C1 segment of cervical spinal cord (tissue), 14 donors: Measurements from ENCODE around the gene METTL15.
"Not testable (repeated sequence)": the region's sequence is repeated elsewhere in the genome, so short reads cannot be mapped to it uniquely, and the experiment has no call there.

Experiments used
- DNase-seq, 14 donors: peaks; one replicate each; lab custom pipeline; 2025; lab: John Stamatoyannopoulos, UW

The METTL15 gene

DNA sequence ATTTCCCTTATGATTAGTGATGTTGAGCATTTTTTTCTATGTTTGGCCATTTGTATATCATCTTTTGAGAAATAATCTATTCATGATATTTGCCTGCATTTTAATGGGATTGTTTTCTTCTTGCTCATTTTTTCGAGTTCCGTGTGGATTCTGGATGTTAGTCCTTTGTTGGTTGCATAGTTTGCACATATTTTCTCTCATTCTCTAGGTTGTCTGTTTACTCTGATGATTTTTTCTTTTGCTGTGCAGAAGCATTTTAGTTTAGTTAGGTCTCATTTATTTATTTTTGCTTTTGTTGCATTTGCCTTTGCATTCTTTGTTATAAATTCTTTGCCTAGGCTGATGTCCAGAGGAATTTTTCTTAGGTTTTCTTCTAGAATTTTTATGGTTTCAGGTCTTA, 87.3 kb downstream of the METTL15 start:
- DNase-seq: no peak

DNA sequence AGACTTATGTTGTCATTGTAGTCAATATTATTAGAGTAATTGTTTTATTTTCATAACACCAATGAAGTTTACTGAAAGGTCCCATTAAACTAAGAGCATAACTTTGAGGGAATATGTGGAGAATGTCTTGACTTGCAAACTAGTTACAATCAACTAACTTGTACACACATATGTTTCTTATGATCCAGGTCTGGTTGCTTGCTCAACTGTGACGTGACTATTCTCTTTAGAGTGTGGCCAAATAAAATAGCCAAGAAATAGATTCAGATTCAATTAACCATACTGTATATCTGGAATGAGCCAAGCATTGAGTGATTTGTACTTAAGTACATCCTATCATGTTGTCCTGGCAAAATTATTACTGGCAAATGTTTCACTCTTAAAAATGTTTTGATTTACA, 101.7 kb downstream of the METTL15 start:
- no peak for DNase-seq

DNA sequence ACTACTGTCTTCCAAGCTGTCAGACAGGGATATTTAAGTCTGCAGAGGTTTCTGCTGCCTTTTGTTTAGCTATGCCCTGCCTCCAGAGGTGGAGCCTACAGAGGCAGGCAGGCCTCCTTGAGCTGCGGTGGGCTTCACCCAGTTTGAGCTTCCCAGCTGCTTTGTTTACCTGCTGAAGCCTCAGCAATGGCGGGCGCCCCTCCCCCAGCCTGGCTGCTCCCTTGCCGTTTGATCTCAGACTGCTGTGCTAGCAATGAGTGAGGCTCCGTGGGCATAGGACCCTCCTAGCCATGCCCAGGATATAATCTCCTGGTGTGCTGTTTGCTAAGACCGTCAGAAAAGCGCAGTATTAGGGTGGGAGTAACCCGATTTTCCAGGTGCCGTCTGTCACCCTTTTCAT, 113.9 kb downstream of the METTL15 start:
- not testable (repeated sequence) for DNase-seq

DNA sequence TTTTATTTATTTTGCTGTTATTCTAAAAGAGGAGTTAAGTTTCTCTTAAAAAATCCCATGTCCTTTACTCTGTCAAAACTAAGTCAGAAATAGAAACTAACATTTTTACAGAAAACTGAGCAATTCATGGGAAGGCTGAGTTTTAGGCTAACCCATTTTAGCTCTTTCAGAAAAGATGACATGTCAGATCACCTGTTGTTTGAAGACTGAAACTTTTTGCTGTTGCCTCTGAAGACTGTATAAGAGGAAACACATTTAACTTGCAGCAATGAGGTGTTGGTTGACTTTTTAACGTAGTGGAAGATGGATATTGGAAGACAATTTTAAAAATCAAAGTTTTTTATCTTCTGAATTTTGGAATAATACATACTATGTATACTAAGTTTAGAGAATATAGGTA, 115.4 kb downstream of the METTL15 start:
- no peak for DNase-seq

DNA sequence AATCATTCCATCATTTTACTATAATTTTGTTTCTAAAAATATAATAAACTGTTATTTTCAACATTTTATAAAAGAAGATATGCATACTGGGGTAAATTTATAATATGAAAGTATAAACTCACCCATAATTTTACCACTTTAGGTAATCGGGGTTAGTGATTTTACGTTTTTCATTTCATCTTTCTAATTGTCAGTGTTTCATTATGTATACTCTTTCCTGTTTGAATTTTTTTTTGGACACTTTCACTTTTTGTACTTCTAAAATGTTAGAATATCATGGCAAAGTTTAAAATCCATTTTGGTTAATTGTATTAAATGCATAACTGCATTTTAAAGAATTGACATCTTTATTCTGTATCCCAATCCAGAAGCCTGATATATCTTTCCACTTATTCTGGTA, 115.8 kb downstream of the METTL15 start:
- DNase-seq: no peak

DNA sequence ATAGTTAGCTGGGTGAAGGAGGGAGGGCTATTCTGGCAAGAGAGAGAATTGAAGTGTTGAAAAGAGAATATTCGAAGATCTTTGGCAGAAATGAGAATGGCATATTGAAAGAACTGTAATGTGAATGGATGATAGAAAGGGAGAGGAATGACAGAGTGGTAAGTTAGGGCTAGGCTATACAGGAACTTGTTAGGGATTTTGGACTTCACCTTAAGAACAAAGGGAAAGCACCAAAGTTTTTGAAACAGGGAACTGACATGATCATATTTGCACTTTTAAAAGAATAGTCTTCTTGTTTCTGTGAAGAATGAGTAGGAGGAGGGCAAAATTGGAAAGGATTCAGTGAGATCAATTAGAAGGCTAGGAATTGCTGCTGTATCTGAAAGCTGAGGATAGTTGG, 119.3 kb downstream of the METTL15 start:
- no peak for DNase-seq

DNA sequence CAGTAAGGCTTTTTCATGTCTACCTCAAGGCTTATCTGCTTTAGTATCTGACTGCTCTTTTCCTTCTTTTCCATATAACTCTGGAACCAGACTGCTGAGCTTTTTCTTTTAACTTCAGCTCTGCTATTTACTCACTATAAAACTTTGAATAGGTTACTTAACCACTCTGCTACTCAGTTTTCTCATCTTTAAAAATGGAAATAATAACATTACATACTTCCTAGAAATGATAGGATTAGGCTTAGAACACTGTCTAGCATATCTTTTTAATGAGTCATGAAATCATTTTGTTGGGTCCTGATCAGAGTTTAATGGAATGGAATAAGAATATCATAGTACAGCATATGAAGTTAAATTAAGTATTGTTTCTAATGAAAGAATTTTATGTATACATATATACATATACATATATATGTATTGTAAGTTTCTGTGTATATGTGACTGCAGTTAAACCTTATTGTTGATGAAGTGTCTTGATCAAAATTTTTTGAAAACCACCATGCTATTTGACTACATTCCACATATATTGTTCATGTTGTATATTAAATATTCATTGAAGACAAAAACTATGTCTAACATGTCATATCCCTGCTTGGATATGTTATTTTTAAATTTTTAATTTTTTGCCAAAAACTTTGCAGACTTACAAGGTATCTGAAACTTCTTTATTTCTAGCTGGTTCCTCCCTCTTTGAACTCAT, 120.2 kb downstream of the METTL15 start:
- DNase-seq: no peak

DNA sequence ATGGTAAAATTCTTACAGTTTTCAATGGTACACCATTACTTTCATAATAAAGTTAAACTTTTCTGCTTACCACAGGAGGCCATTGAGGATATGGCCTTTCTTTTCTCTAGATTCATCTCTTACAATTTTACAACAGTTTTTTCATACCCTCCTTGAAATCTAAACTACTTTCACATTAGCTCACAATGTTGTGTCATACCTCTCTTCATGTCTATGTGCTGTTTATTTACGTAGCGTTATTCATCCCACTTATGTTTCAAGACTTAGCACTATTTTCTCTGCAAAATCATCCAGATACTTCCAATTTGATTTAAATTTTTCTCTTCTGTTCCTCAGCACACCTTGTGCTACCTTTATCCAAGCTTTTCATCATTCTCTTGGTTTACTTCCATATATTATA, 123.3 kb downstream of the METTL15 start:
- no peak for DNase-seq

DNA sequence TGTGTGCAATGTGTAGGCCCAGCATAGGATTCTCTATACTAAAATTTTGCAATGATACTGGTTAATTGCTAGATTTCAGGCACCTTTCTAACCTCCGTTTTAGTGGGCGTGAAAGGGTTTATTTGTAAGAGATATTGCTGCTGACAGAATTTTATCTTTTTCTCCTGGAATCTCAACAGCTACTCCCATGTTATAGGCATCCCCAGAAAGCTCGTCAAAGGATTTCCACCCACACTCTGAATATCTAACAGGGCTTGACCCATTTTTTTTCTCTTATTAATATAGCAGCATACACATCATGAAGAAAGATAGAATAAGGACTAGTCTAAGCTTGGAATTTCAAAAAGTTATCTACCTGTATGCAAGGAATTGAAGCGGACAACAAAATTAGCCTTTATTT, 124.5 kb downstream of the METTL15 start:
- DNase-seq: no peak

DNA sequence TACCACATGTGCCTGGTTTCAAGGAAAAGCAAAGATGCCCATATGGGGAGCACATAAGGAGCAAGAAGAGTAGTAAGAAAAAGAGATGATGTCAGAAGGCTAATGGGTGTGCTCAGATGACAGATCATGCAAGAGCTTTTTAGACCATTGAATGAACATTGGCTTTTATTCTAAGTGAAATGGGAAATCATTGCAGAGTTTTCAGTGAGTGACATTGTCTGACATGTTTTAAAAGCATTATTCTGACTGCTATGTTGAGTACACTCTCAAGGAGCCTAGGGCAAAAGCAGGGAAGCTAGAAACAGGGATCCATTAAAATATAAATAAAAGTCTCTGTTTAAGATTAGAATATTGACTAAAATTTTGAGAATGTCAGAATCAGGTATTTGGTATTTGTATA, 133.6 kb downstream of the METTL15 start:
- no peak for DNase-seq

DNA sequence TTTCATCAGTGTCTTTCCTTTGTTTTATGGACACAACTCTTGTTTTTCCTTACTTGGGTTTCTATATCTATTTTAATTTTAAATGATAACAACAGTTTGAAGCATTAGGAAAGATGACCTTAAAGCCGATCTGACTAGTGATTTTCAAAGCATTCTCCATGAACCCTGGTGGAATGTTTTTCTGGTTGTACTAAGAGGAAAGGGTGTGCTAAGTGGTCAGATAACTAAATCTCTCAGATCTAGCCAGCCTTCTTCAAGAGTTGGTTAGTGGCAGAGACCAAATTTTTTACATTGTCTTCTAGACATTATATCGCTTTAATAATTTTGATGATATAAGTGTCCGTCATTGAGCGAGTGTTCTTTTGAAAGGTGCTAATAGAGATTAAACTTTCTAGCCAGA, 134.4 kb downstream of the METTL15 start:
- DNase-seq: no peak

DNA sequence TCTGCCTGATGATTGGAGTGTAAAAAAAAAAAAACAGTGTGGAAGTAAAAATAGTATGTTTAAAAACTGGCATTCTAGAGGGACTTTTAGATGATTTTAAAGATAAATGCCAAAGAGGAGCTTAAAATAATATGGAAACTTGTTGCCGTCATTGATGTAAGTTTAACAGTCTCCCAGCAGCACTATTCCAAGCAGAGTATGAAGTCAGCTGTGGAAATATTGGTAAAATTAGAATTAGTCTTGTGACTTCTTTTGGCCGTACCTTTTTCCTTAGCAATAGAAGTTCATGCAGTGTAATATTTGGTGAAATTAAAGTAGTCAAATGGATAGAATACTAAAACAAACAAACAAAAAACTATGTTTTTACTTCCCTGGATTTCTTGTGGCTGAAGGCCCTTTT, 134.9 kb downstream of the METTL15 start:
- no peak for DNase-seq

DNA sequence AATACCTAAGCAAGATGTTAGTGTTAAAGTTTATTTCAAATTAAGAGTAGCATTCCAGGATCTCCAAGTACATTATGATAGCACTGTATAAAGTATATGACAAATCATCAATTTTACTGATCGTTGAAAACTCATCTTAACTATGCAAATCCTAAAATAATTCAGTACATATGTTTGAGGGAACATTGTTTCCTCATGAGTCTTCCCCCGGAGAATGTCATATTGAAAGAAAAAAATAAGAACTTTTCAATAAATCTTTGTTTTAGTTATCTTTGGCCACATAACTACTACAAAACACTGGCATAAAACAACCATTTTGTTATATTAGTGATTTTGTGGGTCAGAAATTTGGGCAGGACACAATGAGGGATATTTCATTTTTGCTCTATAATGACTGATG, 135.4 kb downstream of the METTL15 start:
- no peak for DNase-seq

DNA sequence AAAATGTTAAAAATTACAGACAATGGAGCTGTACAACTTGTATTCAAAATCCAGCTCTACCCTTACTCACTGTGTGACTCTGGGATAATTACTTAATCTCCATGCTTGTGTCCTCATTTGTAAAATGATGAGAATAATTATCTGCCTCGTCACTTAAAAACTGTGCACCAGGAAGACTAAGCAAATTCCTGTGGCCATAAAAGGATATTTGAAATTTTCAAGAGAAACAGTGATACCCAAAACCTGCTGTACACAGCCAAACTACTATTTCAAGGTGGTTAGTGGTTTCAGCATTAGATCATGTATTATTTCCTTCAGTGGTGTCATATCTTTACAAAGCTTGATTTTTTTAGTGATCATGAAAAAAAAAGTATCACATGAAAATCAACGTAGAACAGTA, 136.9 kb downstream of the METTL15 start:
- DNase-seq: no peak

DNA sequence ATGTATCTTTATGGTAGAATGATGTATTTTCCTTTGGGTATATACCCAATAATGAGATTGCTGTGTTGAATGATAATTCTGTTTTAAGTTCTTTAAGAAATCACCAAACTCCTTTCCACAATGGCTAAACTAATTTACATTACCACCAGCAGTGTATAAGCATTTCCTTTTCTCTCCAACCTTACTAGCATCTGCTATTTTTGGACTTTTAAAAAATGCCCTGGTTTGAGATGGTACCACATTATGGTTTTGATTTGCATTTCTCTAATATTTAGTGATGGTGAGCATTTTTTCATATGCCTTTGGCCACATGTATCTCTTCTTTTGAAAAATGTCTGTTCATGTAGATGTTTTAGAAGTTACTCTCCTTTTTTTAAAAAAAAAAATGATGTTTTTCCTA, 142.0 kb downstream of the METTL15 start:
- no peak for DNase-seq

DNA sequence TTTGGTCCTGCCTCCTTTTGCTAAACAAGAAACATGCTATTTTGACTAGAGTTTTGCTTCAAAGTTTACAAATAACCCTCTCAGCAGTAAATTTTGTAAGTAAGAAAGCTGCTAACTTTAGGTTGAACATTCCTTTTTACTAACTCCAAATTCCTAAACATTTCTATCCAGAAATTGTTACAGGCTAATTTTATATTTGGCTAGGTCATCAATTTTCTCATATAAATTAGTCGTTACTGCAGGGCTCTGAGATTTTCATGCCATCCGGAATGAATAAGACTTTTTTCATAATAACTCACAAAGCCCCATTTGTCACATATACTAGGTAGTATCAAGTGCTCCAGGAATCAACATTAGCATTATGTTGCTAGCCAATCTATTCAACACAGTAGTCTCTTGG, 143.1 kb downstream of the METTL15 start:
- no peak for DNase-seq

DNA sequence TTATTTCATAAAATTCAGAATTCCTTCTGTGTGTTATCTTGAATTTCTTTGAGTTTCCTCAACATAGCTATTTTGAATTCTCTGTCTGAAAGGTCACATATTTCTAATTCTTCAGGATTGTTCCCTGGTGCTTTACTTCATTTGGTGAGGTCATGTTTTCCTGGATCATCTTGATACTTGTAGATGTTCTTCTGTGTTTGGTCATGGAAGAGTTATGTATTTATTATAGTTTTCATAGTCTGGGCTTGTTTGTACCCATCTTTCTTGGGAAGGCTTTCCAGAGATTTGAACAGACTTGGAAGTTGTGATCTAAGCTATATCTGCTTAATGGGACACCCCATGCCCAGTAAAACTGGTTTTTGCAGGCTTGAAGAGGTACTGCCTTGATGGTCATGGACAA, 149.6 kb downstream of the METTL15 start:
- no peak for DNase-seq

DNA sequence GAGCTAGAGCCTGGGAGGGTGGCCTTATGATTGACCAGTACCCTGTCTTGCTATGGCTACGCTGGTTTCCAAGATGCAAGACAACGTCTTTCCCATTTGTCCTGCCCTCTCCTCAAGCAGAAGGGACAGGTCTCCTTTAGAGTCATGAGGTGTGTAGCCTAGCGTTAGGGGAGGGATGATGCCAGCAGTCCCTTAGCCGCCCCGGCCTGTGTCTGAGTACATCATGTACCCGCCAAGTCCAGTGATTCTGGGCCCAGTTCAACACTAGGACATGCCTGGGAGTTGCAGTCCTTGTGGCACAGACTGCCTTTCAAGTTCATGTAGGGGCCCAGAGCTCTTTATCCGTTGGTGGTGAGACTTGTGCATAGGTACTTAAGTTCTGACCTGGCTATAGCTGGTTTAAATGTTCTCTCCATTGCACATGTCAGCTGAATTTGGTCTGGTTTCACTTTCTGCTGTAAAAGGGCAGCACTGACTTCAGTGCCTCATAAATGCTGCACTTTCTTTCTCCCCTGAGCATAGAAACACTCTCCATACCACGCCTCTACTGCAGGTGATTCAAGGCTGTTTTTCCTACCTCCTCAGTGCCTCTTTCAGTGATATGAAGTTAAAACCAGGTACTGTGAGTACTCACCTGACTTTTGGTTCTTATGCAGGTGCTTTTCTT, 151.1 kb downstream of the METTL15 start:
- no peak for DNase-seq

DNA sequence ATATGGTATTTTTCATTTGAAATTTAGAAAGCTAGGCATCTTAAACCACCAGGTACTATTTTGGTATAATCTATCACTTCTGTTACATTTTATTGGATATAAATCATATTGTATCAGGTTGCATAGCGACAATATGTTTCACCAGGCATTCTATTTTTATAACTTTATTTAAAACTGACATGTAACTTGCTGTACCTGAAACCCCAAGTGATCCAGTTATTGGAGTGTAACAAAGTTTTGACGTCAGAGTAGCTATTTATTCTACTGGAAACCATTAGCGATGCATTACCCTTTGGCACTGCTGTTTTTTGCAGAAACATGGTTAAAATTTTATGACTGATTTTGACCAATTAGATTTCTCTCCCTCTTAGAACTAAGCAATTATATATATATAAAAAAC, 160.7 kb downstream of the METTL15 start:
- DNase-seq: peak in 1 of 14 donors; percentile 24

DNA sequence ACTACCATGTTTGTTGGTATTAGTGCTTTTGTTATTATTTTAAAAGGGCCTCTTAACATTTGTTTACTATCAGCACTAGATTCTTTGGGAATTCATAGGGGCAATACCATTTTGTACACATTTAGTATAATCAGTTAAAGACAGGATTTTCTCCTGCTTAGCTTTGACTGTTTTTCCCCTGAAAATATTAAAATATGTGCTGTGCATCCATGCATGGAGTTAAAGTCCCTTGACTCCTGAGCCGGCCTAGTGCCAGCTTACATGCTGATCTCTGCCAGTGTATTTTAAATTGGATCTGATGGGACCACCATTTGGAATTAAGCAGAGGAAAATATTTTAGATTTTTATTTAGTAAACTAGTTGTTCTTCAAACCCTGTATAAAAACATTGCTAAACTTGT, 161.4 kb downstream of the METTL15 start:
- DNase-seq: peak in 1 of 14 donors; percentile 33

DNA sequence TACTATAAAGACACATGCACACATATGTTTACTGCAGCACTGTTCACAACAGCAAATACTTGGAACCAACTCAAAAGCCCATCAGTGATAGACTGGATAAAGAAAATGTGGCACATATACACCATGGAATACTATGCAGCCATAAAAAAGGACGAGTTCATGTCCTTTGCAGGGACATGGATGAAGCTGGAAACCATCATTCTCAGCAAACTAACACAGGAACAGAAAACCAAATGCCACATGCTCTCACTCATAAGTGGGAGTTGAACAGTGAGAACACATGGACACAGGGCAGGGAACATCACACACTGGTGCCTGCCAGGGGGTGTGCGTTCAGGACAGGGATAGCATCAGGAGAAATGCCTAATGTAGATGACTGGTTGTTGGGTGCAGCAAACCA, 164.1 kb downstream of the METTL15 start:
- DNase-seq: not testable (repeated sequence)

DNA sequence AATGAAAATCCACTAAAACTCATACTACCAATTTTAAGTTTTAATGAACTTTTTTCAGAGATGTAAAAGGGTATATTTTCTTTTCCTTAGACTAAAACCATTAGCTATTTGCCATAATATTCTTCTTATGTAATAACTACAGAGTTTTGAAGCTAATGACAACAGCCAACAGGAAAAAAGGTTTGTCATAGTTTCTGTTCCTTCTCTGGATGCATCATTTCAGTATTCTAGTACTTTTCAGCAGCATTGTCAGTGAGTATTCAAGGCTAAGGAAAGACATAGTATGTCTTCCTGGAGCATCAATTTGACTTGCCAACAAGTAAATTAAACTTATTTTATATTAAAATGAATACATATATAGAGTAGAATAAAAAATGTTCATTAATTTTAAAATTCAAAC, 166.0 kb downstream of the METTL15 start:
- no peak for DNase-seq

DNA sequence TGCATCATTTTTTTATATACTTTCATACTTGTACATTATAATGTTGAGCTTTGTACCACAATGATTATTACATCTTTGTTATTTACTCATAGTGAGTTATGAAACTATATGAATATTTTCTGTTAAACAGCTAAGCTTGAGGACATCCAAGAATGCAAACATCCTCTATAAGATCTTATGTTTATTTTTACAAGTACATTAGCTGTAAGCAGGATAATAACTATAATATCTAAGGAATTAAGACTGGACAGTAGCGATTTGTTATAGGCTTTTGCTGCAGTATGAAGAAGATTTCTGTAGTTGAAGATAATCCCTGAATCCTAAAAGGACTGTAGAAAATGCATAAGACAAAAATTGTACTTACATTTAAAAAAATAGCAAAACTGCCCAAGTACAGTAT, 176.0 kb downstream of the METTL15 start:
- no peak for DNase-seq

DNA sequence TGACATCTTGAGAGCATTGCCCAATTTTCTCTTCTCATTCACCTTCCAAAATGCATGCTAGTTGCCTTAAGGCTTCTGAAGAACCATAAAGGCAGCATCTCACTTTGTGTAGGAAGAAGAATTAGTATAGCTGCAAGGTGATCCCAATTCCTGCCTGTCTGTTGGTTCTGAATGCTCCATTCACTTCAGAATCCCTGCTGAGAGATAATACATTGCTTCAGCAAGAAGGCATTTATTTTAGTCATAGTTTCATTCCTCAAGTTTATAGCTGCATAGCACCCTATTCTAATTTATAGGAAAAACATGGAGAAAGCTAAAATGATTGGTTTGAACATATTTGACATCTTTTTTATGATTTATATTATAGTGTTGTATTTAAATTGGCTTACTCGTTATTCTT, 181.3 kb downstream of the METTL15 start:
- no peak for DNase-seq
